LoVo (cell line): ENCODE data around the gene KCTD20.

Experiments
- DNase-seq: peaks from one replicate; pipeline ENCODE4 v3.0.0-alpha.2; 2016; ENCODE audit warnings: low spot score

Gene KCTD20

DNA sequence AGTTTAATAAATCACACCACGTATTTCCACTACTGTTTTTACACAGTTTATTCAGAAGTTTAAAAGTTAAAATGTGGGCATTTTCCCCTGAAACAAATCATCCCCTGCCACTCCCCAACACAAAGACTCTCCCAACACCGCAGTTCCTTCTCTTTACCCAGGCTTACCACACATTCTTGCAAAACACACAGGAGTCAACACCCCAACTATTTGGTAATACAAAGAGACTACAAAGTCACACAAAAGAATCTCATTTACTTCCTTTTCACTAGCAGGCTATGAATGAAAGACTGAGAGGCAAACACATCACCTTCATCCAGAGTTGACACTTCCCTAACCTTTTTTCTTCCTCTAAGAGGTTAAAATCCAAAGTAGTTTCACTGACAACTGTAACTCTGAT is 51.1 kb downstream of the KCTD20 start:
- no peak for DNase-seq

DNA sequence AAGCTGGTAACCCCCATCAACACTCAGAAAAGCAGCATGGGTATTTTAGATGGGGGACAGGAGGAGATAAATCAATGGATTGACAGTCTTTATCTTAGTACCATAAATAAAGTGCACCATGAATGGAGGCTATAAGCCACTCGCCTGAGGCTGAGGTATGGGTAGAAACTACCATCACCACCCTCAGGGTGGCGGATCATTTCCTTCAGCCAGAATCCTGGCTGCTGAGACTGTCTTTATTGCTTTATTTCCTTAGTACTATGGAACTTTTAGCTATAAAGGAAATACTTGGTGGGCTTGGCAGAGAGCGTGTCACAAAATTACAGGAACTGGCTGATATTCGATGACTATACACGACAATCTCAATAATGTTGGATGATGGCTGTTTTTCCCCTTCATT is 52.3 kb downstream of the KCTD20 start:
- DNase-seq: no peak

GRCh38 chr6:36499918-36500317 is 57.1 kb downstream of the KCTD20 start:
- no peak for DNase-seq

- no peak for DNase-seq
These were observed 58.9 kb downstream of the KCTD20 start for GRCh38 chr6:36501686-36502085.

DNA sequence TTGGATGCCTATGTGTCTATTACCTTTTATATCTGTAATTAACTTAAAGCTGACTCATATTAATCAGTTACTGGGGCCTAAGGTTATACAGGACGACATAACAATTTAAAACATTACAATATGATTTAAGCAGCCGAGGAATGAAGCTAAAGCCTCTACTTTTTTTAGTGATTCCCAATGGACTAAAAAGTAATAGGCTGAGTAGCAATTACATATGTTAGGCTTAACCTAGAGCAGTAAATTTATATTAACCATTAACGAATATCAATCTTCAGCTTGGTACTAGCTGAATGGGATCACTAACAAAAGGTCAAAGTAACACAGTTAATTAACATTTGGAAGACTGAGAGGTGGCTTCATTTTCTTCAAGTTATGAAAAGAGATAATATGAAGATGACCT is 61.4 kb downstream of the KCTD20 start:
- no peak for DNase-seq

- DNase-seq: no peak
These were observed 62.2 kb downstream of the KCTD20 start for GRCh38 chr6:36504982-36505381.

- no peak for DNase-seq
These were observed 63.1 kb downstream of the KCTD20 start for GRCh38 chr6:36505744-36506534.

DNA sequence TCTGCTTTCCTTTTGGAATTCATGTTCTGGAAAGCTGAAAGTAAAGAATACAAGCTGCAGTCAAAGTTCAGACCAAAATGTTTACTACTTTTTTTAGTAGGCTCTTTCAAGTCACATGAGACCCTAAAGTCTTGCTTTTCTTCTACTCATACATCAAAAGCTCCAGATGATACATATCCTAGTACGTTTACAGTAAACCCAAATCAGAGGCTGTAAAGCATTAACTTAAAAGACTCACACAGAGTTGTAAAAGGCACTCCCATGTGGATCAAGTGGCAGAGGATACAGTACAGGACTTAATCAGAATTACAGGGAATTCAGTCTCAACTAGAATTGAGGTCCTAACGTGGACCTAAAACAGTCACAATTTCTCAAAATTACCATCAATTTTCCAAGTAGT is 63.8 kb downstream of the KCTD20 start:
- DNase-seq: no peak

DNA sequence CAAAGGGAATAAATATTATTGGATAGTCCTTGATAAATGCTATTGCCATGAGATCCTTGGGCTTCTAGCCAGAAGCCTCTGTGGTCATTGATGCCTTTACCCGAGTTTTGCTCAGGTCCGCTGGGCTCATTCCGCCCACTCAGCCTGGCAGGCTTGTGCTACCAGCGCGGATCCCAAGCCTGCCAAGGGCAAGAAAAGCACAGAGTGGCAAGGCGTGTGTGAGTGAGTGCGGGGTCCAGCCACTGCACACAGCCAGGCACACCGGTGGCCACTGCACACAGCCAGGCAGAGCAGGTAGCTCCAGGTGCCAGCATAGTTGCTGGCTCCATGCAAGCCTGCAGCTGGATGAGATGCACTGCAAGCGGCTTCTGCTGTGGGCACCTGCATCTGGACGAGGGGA is 65.7 kb downstream of the KCTD20 start:
- DNase-seq: no peak

- DNase-seq: no peak
These were observed 67.6 kb downstream of the KCTD20 start for GRCh38 chr6:36510365-36510764.

DNA sequence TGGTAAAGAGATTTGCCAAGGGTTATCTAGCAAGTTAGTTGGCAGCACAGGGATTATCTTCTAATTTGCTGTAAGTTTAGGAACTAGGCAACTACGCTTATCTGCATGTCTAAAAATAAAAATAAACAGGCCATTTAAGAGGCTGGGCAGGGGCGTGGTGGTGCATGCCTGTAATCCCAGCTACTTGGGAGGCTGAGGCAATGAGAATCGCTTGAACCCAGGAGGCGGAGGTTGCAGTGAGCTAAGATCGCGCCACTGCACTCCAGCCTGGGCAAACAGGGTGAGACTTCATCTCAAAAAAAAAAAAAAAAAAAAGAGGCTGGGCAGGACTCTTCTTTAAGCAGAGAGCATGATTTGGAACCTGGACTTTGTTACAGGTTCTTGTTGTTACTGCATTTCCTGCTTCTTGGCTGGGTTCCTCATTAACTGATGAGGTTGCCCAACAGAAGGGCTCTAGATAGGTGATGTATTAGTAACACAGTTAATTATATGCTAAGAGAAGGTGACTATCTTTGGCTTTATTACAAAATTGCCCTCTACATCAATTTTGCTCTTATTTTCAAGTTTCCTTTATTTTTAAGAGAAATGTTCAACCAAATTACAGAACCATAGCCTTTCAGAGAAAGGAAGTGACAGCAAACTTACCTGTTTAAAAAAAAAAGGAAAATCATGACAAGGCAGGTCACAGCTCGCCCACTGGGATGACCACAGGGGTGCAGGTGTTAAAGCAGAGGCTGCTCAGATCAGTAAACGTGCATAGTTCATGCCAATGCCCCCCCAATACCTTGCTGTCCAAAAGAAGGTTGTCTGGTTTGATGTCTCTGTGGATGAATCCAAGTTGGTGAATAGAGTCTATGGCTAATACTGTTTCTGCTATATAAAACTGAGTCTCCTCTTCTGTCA is 72.0 kb downstream of the KCTD20 start:
- no peak for DNase-seq

DNA sequence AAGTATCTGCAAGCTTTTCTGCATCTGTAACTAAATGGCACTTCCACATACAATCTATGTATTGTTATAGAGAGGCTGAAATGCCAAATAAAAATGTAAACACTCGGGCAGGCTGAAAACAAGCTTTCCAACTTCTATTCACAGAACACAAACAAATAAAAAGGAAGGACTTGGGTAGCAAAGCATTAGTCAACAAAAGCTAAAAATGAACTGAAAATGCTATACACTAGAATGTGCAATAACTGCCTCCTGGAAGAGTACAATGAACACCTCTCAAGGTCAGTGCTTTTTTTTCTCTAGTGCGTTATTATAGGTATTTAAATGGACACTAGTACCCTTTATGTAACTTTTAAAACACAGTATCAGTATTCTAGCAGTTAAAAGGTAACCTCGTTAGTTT is 73.0 kb downstream of the KCTD20 start:
- no peak for DNase-seq

DNA sequence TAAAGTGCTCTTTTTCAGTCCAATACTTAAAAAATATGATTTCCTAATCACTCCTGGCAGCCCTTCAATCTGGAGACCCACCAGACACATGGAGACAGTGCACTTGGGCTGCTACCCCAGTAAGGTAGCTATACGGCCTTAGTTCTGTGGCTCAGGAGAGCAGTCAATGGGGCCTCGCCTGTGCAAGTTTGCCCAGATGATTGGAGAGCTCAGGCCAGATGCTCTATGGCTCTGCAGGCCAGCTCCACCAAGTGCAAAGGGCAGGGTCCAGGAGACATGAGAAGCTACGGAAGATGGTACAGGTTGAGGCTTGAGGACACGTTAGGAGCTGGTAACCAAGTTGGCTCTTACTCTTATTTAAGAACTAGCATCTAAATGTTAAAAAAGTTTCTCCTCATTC is 73.8 kb downstream of the KCTD20 start:
- DNase-seq: no peak

DNA sequence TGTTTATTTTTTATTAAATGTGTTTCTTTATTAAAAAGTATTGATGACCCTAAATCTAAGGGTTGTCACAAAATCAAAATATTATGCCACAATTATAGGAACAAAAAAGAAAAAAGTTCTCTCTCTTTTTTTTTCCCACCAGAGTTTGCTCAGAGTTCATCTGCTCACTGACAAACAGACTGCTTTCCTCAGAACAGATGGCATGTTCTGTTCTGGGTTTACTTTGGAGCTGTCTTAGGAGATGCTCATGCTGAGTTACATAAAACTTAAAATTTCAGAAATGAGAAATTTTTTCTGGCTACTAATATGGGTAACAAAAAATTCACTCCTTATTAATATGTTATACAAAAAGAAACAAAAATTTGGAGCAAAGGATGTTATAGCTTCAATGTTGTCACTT is 74.2 kb downstream of the KCTD20 start:
- no peak for DNase-seq

GRCh38 chr6:36517408-36517807 is 74.6 kb downstream of the KCTD20 start:
- no peak for DNase-seq

- DNase-seq: no peak
These were observed 76.6 kb downstream of the KCTD20 start for GRCh38 chr6:36519352-36519751.

- DNase-seq: no peak
These were observed 80.7 kb downstream of the KCTD20 start for GRCh38 chr6:36523451-36523850.

DNA sequence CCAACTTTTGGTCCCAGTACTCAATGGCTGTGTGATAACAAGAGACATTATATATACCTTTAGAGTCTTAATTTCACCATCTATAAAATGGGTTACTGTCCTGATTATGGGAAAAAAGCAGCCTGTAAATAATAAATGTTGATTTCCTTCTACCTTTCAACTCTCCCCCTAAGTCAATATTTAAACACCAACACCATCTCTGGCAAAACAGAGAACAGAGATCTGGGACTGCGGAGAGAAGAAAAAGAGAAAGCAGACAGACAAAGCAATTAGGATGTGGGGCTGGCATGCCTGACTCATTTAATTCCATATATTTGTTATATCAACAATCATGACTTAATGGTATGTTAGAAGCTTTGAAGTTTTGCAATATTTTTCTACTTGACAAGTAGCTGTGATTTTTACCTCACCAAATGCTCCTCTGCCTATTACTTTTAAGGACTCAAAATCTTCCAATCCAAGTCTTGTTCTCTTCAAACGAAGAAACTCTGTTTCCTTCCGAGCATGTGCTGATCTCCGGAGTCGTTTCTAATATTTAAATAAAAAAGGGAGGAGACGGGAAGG is 81.2 kb downstream of the KCTD20 start:
- no peak for DNase-seq

- DNase-seq: no peak
These were observed 82.1 kb downstream of the KCTD20 start for GRCh38 chr6:36524871-36525270.

DNA sequence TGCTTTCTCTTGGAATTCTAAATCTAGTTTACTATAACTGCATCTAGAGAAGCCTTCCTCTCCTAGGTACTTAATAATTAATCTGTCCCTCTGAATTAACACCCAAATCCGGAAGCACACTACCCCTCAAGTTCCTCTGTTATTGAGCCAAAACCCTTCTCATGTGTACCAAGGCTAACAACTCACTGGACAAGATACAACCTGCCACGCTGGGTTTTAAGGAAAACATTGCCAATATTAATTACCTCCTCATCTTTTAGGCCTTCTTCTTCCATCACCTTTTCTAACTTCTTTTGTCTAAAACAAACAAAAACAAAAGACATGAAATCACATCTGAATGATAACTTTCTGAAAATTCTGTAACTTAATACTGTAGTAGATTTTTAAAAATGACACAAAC is 82.5 kb downstream of the KCTD20 start:
- no peak for DNase-seq

- DNase-seq: no peak
These were observed 83.3 kb downstream of the KCTD20 start for GRCh38 chr6:36526066-36526465.

DNA sequence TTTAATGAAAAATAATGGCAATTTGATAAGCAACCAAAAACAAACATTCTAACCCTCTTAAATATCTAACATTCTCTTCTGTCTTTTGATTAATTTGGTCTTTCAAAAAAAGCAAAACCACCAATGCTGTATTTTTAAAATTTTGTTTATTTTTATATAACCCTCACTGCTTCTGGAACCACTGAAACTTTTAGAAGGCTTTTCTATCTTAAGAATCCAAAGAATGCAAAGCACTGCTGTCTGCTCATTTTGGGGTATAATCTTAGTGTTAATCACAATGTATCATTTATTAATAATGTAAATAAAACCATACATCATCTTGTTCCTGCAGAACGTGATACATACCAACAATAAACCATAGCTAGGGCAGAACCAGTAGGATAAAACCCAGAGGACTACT is 90.5 kb downstream of the KCTD20 start:
- DNase-seq: no peak
